Stomach (tissue), 9 donors: ENCODE measurements around the gene PLD5. TPM values are rescaled to one million over a fixed set of nuclear protein-coding genes. Genes with fewer than 3 reads are reported as not detected.
"Not testable (repeated sequence)": the region's sequence is repeated elsewhere in the genome, so short reads cannot be mapped to it uniquely, and the experiment has no call there.

Source experiments
- DNase-seq, 2 donors: peaks; one replicate each; pipeline versions ENCODE4 v3.0.0 to v3.0.0-alpha.2; 2013 to 2019
- H3K27ac ChIP-seq, 5 donors: fragments of 200-600 bp in 4 of 5; sonication (generic) in 4 of 5; one replicate each; pipeline ENCODE4 v1.5.1; 2013 to 2019; ENCODE audit warnings: mild to moderate bottlenecking in 1 of 5, moderate library complexity in 1 of 5
- H3K27me3 ChIP-seq, 3 donors: fragments of 200-600 bp; sonication (generic); one replicate each; pipeline ENCODE4 v1.5.1; 2017 to 2019; ENCODE audit warnings: mixed run types in 1 of 3
- H3K36me3 ChIP-seq, 4 donors: fragments of 200-600 bp; sonication (generic); 1 replicate in 3 of 4; 2 replicates in 1 of 4; pipeline ENCODE4 v1.5.1; 2016 to 2019
- H3K4me1 ChIP-seq, 4 donors: fragments of 200-600 bp; sonication (generic); one replicate each; pipeline ENCODE4 v1.5.1; 2016 to 2019
- H3K4me3 ChIP-seq, 4 donors: fragments of 200-600 bp; sonication (generic) in 3 of 4; one replicate each; pipeline ENCODE4 v1.5.1; 2016 to 2019; ENCODE audit warnings: mild to moderate bottlenecking in 1 of 4
- H3K9me3 ChIP-seq, 4 donors: fragments of 200-600 bp; sonication (generic); one replicate each; pipeline ENCODE4 v1.5.1; 2016 to 2019
- EP300 ChIP-seq: sonication (generic); formaldehyde crosslinking; IDR thresholded peaks from one replicate; pipeline ENCODE4 v1.6.1; 2017; ENCODE audit warnings: antibody characterized with exemption
- POLR2A ChIP-seq, 4 donors: fragments of 450-650 bp; IDR thresholded peaks; one replicate each; pipeline ENCODE4 v1.6.1; 2016; ENCODE audit warnings: antibody characterized with exemption in 4 of 4, control low read depth in 2 of 4, mild to moderate bottlenecking in 1 of 4, moderate library complexity in 1 of 4
- POLR2AphosphoS5 ChIP-seq, 3 donors: sonication (generic); formaldehyde crosslinking; IDR thresholded peaks; one replicate each; pipeline ENCODE4 v1.6.1; 2016; ENCODE audit warnings: antibody characterized with exemption in 3 of 3
- WGBS, 5 donors: extraction: QIAGEN DNeasy Blood & Tissue Kit in 3 of 5; methylation state at CpG; one replicate each; pipeline versions ENCODE4 v1.1.5 to v1.1.7; 2013 to 2018; 5-methylcytosine and 5-hydroxymethylcytosine counted together
- intact Hi-C: fragments of 100-400 bp; cut with DNase I; formaldehyde crosslinking; loops from one replicate; pipeline ENCODE4 v1.15.1; 2023; ENCODE audit warnings: low total_unique reads
- polyA plus RNA-seq, 3 donors: library from polyadenylated mRNA; stranded (reverse); fragments of 200-250 nt; gene quantifications; one replicate each; pipeline ENCODE4 v1.2.3, GENCODE V29; 2013
- total RNA-seq, 5 donors: library from RNA; depleted of rRNA; stranded (reverse); fragments of >200 nt; gene quantifications; one replicate each; pipeline versions ENCODE4 v1.1.0 to v1.2.3, GENCODE V29; 2014 to 2016
- TF ChIP-seq, protein P1 (sequence below), 7 experiments: fragments of 450-650 bp in 4 of 7; fragments of 200-600 bp in 3 of 7; sonication (generic) in 3 of 7; IDR thresholded peaks; one replicate each; pipeline ENCODE4 v1.5.1; 2016 to 2019; ENCODE audit warnings: antibody characterized with exemption in 7 of 7, control low read depth in 2 of 7, mild to moderate bottlenecking in 1 of 7
- donor health status: healthy with polysubstance abuse.
- donor health status: Bipolar disorder and iron deficiency.
- donor health status: healthy.

PLD5 gene
- total and polyA plus RNA-seq, 8 donors = under 0.01 to 0.72 (median 0.23) TPM; not detected in 4

DNA sequence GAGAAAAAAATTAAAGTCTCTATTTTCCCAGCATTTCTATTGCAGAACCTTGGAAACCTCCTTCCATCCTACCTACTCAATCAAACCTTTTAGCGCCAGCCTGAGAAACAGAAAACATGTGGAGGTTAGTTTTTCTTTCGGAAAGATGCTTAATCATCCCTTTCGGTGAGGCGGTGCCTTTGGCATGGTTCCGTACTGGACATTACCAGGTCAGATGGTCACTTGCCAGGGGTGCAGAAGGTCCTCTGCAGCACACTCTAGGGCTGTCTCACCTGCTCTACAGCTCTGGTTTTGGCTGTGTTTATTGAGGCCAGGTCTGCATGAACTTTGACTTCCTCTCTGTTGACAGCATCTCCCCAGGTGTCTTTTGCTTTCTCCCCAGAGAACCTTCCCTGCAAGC lies 121.5 kb downstream of the PLD5 start:
- no peak overlapping the region for H3K27ac ChIP-seq
- intact Hi-C loops = no loop called here
- no peak overlapping the region for H3K4me3 ChIP-seq
- H3K4me1 ChIP-seq = no peaks in the 10 kb centered on the region
- no peaks in the 10 kb centered on the region for H3K27me3 ChIP-seq
- no peak for TF ChIP-seq POLR2A (IDR thresholded peaks at IDR 0.05)
- no peaks in the 10 kb centered on the region for H3K36me3 ChIP-seq
- 62 to 84% (median 72%) methylated on average over 5 of the region's 5 CpGs for WGBS, 5 donors
- no peak for DNase-seq
- no peaks in the 10 kb centered on the region for H3K9me3 ChIP-seq

DNA sequence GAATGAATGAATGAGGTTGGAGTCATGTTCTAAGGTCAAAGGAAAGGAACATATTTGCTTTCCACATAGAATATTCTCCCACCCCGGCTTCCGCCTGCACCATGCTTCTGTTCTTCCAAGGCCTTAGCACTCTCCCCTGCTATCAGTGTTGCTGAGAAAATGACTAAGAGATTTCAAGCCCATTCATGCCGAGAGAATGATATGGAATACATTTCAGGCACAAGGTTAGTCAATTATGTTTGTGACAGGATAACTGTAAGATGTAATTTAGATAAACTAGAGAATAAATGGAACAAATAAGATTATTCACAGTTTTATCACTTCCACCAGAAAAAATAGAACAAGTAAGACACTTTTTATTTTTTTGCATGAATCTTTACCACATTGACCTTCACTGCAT lies 122.6 kb downstream of the PLD5 start:
- Histone ChIP-seq H3K27me3 (no peaks in the 10 kb centered on the region), H3K27ac (no peak overlapping the region), H3K36me3 (no peaks in the 10 kb centered on the region), H3K4me1 (no peaks in the 10 kb centered on the region), H3K4me3 (no peak overlapping the region), H3K9me3 (no peaks in the 10 kb centered on the region)
- DNase-seq = no peak
- TF ChIP-seq POLR2AphosphoS5 (IDR thresholded peaks at IDR 0.05) (no peak), POLR2A (IDR thresholded peaks at IDR 0.05) (no peak), EP300 (no peak)
- TF ChIP-seq, protein P1, sequence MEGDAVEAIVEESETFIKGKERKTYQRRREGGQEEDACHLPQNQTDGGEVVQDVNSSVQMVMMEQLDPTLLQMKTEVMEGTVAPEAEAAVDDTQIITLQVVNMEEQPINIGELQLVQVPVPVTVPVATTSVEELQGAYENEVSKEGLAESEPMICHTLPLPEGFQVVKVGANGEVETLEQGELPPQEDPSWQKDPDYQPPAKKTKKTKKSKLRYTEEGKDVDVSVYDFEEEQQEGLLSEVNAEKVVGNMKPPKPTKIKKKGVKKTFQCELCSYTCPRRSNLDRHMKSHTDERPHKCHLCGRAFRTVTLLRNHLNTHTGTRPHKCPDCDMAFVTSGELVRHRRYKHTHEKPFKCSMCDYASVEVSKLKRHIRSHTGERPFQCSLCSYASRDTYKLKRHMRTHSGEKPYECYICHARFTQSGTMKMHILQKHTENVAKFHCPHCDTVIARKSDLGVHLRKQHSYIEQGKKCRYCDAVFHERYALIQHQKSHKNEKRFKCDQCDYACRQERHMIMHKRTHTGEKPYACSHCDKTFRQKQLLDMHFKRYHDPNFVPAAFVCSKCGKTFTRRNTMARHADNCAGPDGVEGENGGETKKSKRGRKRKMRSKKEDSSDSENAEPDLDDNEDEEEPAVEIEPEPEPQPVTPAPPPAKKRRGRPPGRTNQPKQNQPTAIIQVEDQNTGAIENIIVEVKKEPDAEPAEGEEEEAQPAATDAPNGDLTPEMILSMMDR (IDR thresholded peaks at IDR 0.05) = no peak
- 72 to 86% (median 76%) methylated on average over 3 of the region's 3 CpGs for WGBS, 5 donors
- intact Hi-C loops = no loop called here

DNA sequence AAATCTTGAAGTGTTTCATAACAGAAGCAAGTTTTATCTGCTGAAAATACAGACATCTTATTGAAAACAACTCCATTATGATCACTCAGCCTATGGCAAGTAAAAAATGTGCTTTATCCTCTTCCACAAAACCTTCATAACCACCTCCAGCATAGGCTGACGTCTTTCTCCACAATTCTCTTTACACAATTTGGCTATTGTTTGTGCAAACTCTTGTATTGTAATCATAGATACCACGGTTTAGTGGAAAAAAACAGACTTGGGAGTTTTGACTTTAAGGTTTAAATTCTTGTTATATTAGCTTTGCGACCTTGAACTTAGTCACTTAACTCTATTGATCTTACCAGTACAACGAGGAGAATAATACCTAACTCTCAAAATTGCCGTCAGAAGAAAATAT lies 126.1 kb downstream of the PLD5 start:
- Histone ChIP-seq H3K27me3 (no peaks in the 10 kb centered on the region), H3K27ac (no peak overlapping the region), H3K36me3 (no peaks in the 10 kb centered on the region), H3K4me3 (no peak overlapping the region), H3K9me3 (no peaks in the 10 kb centered on the region), H3K4me1 (no peaks in the 10 kb centered on the region)
- TF ChIP-seq POLR2AphosphoS5 (IDR thresholded peaks at IDR 0.05) = no peak
- TF ChIP-seq POLR2A (IDR thresholded peaks at IDR 0.05) = no peak
- TF ChIP-seq, protein P1 (IDR thresholded peaks at IDR 0.05) = no peak
- no peak for TF ChIP-seq EP300
- WGBS, 5 donors = 56 to 71% (median 59%) methylated on average over 5 of the region's 5 CpGs
- no peak for DNase-seq
- intact Hi-C loops = no loop called here

DNA sequence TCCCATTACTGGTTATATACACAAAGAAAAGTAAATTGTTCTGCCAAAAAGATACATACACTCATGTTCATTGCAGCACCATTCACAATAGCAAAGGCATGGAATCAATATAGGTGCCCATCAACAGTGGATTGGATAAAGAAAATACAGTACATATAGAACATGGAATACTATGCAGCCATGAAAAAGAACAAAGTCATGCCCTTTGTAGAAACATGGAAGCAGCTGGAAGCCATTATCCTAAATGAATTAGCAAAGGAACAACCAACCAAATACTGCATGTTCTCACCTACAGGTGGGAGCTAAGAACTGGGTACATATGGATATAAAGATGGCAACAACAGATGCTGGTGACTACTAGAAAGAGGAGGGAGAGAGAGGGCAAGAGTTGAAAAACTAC lies 132.6 kb downstream of the PLD5 start:
- Histone ChIP-seq H3K27me3 (no peaks in the 10 kb centered on the region), H3K4me3 (no peak overlapping the region), H3K4me1 (no peaks in the 10 kb centered on the region), H3K36me3 (no peaks in the 10 kb centered on the region), H3K9me3 (peaks cover 0 to 18% (median 2%) of the 10 kb centered on the region in 4 donors), H3K27ac (no peak overlapping the region)
- TF ChIP-seq, protein P1 (IDR thresholded peaks at IDR 0.05) = no peak
- TF ChIP-seq POLR2A (IDR thresholded peaks at IDR 0.05) = no peak
- TF ChIP-seq EP300 = no peak
- TF ChIP-seq POLR2AphosphoS5 (IDR thresholded peaks at IDR 0.05) = no peak
- intact Hi-C loops = no loop called here
- DNase-seq = no peak

DNA sequence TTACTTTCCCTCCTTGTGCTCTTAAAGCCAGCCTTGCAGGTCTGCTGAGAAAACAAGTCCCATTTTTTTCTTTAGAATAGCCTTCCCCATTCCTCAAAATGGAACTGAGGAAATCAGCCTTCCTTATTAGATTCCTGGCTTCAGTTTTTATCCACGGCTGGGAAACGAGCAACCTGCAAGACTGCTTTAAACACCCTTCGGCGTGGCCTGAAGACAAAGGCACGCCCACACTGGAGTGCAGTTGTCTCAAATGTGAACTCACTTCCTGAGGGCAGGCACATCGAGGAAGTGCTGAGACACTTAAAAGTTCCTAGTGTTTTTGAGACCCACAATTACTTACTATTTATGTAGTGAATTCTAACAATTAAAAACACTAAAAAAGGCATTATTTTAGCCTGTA lies 148.4 kb downstream of the PLD5 start:
- intact Hi-C loops, DNase-seq, H3K36me3 ChIP-seq, H3K4me1 ChIP-seq, H3K27ac ChIP-seq, H3K27me3 ChIP-seq, H3K4me3 ChIP-seq: not testable (repeated sequence)
- peaks cover 0 to 14% (median 7%) of the 10 kb centered on the region in 4 donors for H3K9me3 ChIP-seq
- 44 to 61% (median 54%) methylated on average over 6 of the region's 6 CpGs for WGBS, 5 donors

DNA sequence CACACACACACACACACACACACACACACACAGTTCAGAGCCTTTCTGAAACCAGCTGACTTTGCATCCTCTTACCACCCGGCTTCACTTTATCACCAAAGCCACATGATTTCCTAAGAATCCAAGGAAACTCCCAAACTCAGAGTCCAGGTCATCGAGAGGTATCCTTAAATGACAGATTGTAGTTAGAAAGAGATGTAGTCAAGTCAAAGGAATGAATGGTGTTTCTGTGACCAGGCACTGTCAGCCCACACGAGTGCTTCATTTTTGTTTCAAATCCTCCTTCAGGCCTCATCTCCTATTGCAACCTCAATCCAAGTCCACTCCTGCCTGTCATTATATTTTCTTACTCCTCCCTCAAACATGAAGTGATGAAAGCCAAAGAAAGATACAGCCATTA lies 174.1 kb downstream of the PLD5 start:
- H3K36me3 ChIP-seq, intact Hi-C loops, H3K4me3 ChIP-seq, H3K9me3 ChIP-seq, H3K27me3 ChIP-seq, H3K4me1 ChIP-seq, DNase-seq, H3K27ac ChIP-seq: not testable (repeated sequence)
- WGBS, 5 donors = 48 to 79% (median 69%) methylated on average over 3 of the region's 3 CpGs
